Testis (tissue), 2 donors: ENCODE data around the gene SSU72.

Source experiments
- CTCF ChIP-seq, 3 experiments: fragments of 450-650 bp in 2 of 3; fragments of 200-600 bp in 1 of 3; sonication (generic) in 1 of 3; IDR thresholded peaks; one replicate each; pipeline ENCODE4 v1.5.1; 2016 to 2019; ENCODE audit warnings: antibody characterized with exemption in 3 of 3, mild to moderate bottlenecking in 2 of 3, moderate library complexity in 1 of 3
- POLR2A ChIP-seq: fragments of 450-650 bp; IDR thresholded peaks from one replicate; pipeline ENCODE4 v1.6.1; 2017; ENCODE audit warnings: antibody characterized with exemption, mild to moderate bottlenecking, moderate library complexity

- TF ChIP-seq CTCF (IDR thresholded peaks at IDR 0.05) (no peak), POLR2A (no peak)
Observed at GRCh38 chr1:1536938-1537546, 37.6 kb downstream of the SSU72 start.
